ENCODE data around the gene RNASE12. TPM values are rescaled to one million over a fixed set of nuclear protein-coding genes. Genes with fewer than 3 reads are reported as not detected.

Gene RNASE12
- total and polyA plus RNA-seq, 7 donors, result not detected

DNA sequence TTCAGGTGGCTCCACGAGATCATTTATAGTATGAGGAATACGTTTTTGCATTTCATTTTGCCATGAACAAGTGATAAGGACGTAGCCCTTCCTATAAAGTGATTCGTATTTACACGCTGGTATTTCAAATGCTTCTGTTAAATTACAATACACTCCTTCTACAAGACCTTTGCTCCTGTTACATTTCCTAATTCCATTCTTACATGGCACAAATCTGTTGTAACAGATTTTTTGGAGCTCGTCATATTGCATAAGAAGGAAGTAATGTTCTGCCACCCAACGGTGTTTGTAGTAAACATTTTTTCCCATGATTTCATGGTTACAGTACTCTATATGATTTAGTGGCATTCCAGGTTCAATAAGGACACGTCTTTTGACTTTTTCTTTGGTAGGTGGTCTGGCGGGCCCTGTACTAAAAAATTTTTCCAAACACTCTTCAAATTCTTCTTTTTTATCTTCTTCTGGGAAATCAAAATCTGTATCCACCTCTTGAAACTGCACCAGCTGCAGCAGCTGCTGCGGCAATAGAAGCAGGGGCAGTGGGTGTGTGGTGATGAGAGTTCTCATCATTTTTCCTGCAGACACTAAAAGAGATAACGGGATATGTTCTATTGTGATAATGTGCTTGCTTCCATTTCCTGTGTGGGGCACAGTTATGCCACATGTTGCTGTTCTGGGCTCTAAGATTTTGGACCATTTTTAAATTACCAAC is 34.5 kb downstream of the RNASE12 start:
- intact Hi-C loops (cut with DNase I), result no loop called here
- Histone ChIP-seq H3K27ac (no peak overlapping the region), H3K4me1 (no peaks in the 10 kb centered on the region), H3K9me3 (no peaks in the 10 kb centered on the region), H3K36me3 (ENCODE audit: insufficient read depth in 1 of 2, low read depth in 1 of 2) (no peaks in the 10 kb centered on the region), H3K27me3 (ENCODE audit: insufficient read depth in 3 of 3, low read length in 2 of 3) (peaks cover 0 to 3% (median 0%) of the 10 kb centered on the region in 3 donors), H3K4me3 (no peak overlapping the region)
- DNase-seq, result no peak
- TF ChIP-seq, protein P1, sequence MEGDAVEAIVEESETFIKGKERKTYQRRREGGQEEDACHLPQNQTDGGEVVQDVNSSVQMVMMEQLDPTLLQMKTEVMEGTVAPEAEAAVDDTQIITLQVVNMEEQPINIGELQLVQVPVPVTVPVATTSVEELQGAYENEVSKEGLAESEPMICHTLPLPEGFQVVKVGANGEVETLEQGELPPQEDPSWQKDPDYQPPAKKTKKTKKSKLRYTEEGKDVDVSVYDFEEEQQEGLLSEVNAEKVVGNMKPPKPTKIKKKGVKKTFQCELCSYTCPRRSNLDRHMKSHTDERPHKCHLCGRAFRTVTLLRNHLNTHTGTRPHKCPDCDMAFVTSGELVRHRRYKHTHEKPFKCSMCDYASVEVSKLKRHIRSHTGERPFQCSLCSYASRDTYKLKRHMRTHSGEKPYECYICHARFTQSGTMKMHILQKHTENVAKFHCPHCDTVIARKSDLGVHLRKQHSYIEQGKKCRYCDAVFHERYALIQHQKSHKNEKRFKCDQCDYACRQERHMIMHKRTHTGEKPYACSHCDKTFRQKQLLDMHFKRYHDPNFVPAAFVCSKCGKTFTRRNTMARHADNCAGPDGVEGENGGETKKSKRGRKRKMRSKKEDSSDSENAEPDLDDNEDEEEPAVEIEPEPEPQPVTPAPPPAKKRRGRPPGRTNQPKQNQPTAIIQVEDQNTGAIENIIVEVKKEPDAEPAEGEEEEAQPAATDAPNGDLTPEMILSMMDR (IDR thresholded peaks at IDR 0.05), result no peak
- ATAC-seq, result no peak
- 67 to 74% (median 68%) methylated on average over 11 of the region's 11 CpGs for WGBS, 3 donors

DNA sequence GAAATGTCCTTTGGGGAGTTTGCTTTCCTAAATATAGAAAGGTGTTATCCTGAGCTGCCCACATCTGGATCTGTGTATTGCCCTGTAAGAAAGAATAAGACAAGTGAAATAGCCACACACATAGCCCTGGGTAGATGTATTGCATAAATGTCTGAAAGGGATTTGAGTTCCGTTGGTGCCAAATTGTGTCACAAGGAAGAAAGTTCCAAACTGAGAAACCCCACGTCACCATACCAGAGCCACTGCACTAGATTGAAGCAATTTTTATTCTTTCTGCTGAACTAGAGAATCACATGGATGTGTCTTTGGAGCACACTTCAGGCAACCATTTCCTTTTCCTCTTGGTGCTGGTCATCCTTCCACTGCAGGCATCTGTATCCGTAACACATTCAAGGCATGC is 35.3 kb downstream of the RNASE12 start:
- H3K9me3 ChIP-seq, result no peaks in the 10 kb centered on the region
- no peak overlapping the region for H3K4me3 ChIP-seq
- peaks cover 0 to 3% (median 0%) of the 10 kb centered on the region in 3 donors for H3K27me3 ChIP-seq (ENCODE audit: insufficient read depth in 3 of 3, low read length in 2 of 3)
- H3K36me3 ChIP-seq (ENCODE audit: insufficient read depth in 1 of 2, low read depth in 1 of 2), result no peaks in the 10 kb centered on the region
- TF ChIP-seq, protein P1 (IDR thresholded peaks at IDR 0.05), result no peak
- ATAC-seq (no peak), DNase-seq (no peak)
- H3K4me1 ChIP-seq, result no peaks in the 10 kb centered on the region
- intact Hi-C loops (cut with DNase I), result no loop called here
- H3K27ac ChIP-seq, result no peak overlapping the region
- WGBS, 3 donors, result 83 to 90% (median 87%) methylated on average over 3 of the region's 3 CpGs

DNA sequence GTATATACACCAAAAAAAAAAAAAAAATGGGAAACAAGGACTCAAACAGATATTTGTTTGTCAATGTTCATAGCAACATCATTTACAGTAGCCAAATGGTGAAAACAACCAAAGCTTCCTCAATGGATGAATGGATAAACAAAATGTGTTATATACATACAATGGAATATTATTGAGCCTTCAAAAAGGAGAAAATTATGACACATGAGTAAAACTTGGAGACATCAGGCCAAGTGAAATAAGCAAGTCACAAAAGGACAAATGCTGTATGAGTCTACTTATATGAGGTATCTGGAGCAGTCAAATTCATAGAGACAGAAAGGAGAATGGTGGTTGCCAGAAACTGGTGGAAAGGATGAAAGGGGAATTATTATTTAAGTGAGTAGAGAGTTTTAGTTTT is 38.2 kb downstream of the RNASE12 start:
- TF ChIP-seq, protein P1 (IDR thresholded peaks at IDR 0.05), result no peak
- Histone ChIP-seq H3K4me1 (no peaks in the 10 kb centered on the region), H3K4me3 (no peak overlapping the region), H3K9me3 (no peaks in the 10 kb centered on the region), H3K27me3 (ENCODE audit: insufficient read depth in 3 of 3, low read length in 2 of 3) (peaks cover 0 to 3% (median 0%) of the 10 kb centered on the region in 3 donors), H3K27ac (no peak overlapping the region), H3K36me3 (ENCODE audit: insufficient read depth in 1 of 2, low read depth in 1 of 2) (no peaks in the 10 kb centered on the region)
- intact Hi-C loops (cut with DNase I), result no loop called here
- ATAC-seq, result no peak
- no peak for DNase-seq

DNA sequence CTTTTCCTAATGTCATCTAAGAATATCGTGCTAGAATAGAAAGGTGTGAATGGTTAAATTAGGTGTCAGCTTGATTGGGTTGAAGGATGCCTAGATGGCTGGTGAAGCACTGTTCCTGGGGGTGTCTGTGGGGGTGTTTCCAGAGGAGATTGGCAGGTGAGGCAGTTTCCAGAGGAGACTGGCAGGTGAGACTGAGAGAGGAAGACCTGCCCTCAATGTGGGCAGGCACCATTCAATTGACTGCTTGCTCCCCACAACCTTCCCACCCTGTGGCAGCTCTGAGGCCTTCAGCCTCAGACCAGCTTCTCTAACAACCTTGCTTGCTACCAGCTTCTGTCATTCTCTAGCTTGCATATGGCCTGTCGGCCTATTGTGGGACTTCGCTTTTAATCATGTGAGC is 39.6 kb downstream of the RNASE12 start:
- Histone ChIP-seq H3K27ac (no peak overlapping the region), H3K27me3 (ENCODE audit: insufficient read depth in 3 of 3, low read length in 2 of 3) (peaks cover 0 to 3% (median 0%) of the 10 kb centered on the region in 3 donors), H3K4me3 (no peak overlapping the region), H3K36me3 (ENCODE audit: insufficient read depth in 1 of 2, low read depth in 1 of 2) (no peaks in the 10 kb centered on the region), H3K4me1 (no peaks in the 10 kb centered on the region), H3K9me3 (no peaks in the 10 kb centered on the region)
- TF ChIP-seq, protein P1 (IDR thresholded peaks at IDR 0.05), result no peak
- DNase-seq (no peak), ATAC-seq (no peak)
- intact Hi-C loops (cut with DNase I), result no loop called here
- WGBS, 3 donors, result 90 to 96% (median 91%) methylated on average over 3 of the region's 3 CpGs

DNA sequence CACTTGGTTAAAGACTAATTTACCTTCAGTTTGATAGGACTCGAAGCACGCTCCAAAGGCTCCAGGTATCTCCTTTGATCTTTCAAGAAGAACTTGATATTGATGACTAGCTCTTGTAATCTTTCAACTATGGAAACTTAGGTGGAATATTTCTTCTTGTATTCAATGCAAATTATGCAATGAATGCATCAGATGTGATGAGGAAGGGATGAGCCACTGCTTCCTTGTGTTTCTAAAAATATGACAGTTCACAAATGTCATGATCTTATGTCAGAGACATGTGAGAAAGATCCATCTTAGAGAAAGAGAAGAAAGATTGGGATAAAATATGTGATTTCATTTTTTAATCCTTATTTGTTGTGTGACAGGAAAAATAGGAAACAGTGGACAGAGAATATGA is 40.2 kb downstream of the RNASE12 start:
- Histone ChIP-seq H3K4me3 (no peak overlapping the region), H3K4me1 (no peaks in the 10 kb centered on the region), H3K27ac (no peak overlapping the region), H3K36me3 (ENCODE audit: insufficient read depth in 1 of 2, low read depth in 1 of 2) (no peaks in the 10 kb centered on the region), H3K9me3 (no peaks in the 10 kb centered on the region), H3K27me3 (ENCODE audit: insufficient read depth in 3 of 3, low read length in 2 of 3) (peaks cover 0 to under 1% (median under 1%) of the 10 kb centered on the region in 3 donors)
- ATAC-seq (no peak), DNase-seq (no peak)
- intact Hi-C loops (cut with DNase I), result no loop called here
- TF ChIP-seq, protein P1 (IDR thresholded peaks at IDR 0.05), result no peak
- WGBS, 3 donors, result 88 to 92% (median 88%) methylated on average over 2 of the region's 2 CpGs

Data from psoas muscle (tissue), 8 donors.